PC-9 (cell line): ENCODE results near the gene CCNY. TPM values are rescaled to one million over a fixed set of nuclear protein-coding genes. Genes with fewer than 3 reads are reported as not detected.
A peak's percentile ranks its signal among the peaks of the same experiment; 100 is the strongest.

Experiments used
- BruUV-seq: library from RNA; stranded (reverse); fragments of 400-500 nt; replicated peaks from 2 replicates; lab custom pipeline; 2021; lab: Mats Ljungman, UMichigan
- CTCF ChIA-PET: fragments of 300-600 bp; sonication (Branson Sonifier 250); formaldehyde crosslinking; loops from one replicate; lab custom pipeline; 2022; ENCODE audit warnings: antibody characterized with exemption; lab: Charles Lee
- POLR2A ChIA-PET: fragments of 300-600 bp; sonication (Branson Sonifier 250); formaldehyde crosslinking; loops from one replicate; lab custom pipeline; 2022; ENCODE audit warnings: antibody characterized with exemption; ENCODE audit not compliant: unreplicated experiment; lab: Charles Lee
- DNase-seq, 2 experiments: peaks; one replicate each; pipeline versions ENCODE4 v3.0.0 to v3.0.0-alpha.2; 2015 to 2022; ENCODE audit warnings: mixed read lengths in 1 of 2
- H2AFZ ChIP-seq: fragments of 200-600 bp; sonication (generic); 2 replicates; pipeline ENCODE4 v1.8.1; 2017; ENCODE audit warnings: antibody characterized with exemption
- H3F3A ChIP-seq: fragments of 200-600 bp; sonication (generic); 2 replicates; pipeline ENCODE4 v1.8.1; 2017; ENCODE audit warnings: antibody characterized with exemption, mild to moderate bottlenecking, low read depth; ENCODE audit not compliant: insufficient read depth
- H3K27ac ChIP-seq: fragments of 200-600 bp; sonication (generic); 2 replicates; pipeline ENCODE4 v1.6.1; 2016; ENCODE audit warnings: mixed run types
- H3K27me3 ChIP-seq: fragments of 200-600 bp; sonication (generic); 2 replicates; pipeline ENCODE4 v1.6.1; 2016; ENCODE audit warnings: low read depth, mixed run types; ENCODE audit not compliant: insufficient read depth
- H3K36me3 ChIP-seq: fragments of 200-600 bp; sonication (generic); 2 replicates; pipeline ENCODE4 v1.6.1; 2016; ENCODE audit warnings: low read depth, mixed run types
- H3K4me1 ChIP-seq: fragments of 200-600 bp; sonication (generic); replicated peaks from 2 replicates; pipeline ENCODE4 v1.6.1; 2016; ENCODE audit warnings: mixed run types; ENCODE audit not compliant: insufficient read depth
- H3K4me2 ChIP-seq: fragments of 200-600 bp; sonication (generic); 2 replicates; pipeline ENCODE4 v1.6.1; 2017; ENCODE audit warnings: mixed run types
- H3K4me3 ChIP-seq: fragments of 200-600 bp; sonication (generic); 2 replicates; pipeline ENCODE4 v1.6.1; 2016; ENCODE audit warnings: mixed run types
- H3K79me2 ChIP-seq: fragments of 200-600 bp; sonication (generic); 2 replicates; pipeline ENCODE4 v1.6.1; 2017; ENCODE audit warnings: low read depth, mixed run types
- H3K9me2 ChIP-seq: fragments of 200-600 bp; sonication (generic); 2 replicates; pipeline ENCODE4 v1.8.1; 2017; ENCODE audit warnings: mild to moderate bottlenecking; ENCODE audit not compliant: insufficient read depth
- H3K9me3 ChIP-seq: fragments of 200-600 bp; sonication (generic); 2 replicates; pipeline ENCODE4 v1.8.1; 2016; ENCODE audit warnings: low read depth; ENCODE audit not compliant: insufficient read depth
- H4K20me1 ChIP-seq: fragments of 200-600 bp; sonication (generic); 2 replicates; pipeline ENCODE4 v1.8.1; 2017; ENCODE audit not compliant: insufficient read depth
- EZH2 ChIP-seq: fragments of 200-600 bp; sonication (generic); IDR thresholded peaks from 2 replicates; pipeline ENCODE4 v1.8.0; 2017; ENCODE audit warnings: antibody characterized with exemption, low read depth
- intact Hi-C: fragments of 100-400 bp; cut with micrococcal nuclease; formaldehyde crosslinking; loops from one replicate; pipeline ENCODE4 v1.10.0; 2022; ENCODE audit not compliant: unreplicated experiment
- total RNA-seq: library from RNA; stranded (reverse); gene quantifications from 2 replicates; pipeline ENCODE4 v1.2.3, GENCODE V29; 2021
- TF ChIP-seq, protein P1 (sequence below): fragments of 200-600 bp; sonication (generic); conservative IDR thresholded peaks from 2 replicates; pipeline ENCODE4 v1.6.1; 2017; ENCODE audit warnings: mixed run types, antibody characterized with exemption, mild to moderate bottlenecking, moderate library complexity

Gene CCNY
- total RNA-seq, 1 experiment from 2014 or later = 69.5 TPM

DNA sequence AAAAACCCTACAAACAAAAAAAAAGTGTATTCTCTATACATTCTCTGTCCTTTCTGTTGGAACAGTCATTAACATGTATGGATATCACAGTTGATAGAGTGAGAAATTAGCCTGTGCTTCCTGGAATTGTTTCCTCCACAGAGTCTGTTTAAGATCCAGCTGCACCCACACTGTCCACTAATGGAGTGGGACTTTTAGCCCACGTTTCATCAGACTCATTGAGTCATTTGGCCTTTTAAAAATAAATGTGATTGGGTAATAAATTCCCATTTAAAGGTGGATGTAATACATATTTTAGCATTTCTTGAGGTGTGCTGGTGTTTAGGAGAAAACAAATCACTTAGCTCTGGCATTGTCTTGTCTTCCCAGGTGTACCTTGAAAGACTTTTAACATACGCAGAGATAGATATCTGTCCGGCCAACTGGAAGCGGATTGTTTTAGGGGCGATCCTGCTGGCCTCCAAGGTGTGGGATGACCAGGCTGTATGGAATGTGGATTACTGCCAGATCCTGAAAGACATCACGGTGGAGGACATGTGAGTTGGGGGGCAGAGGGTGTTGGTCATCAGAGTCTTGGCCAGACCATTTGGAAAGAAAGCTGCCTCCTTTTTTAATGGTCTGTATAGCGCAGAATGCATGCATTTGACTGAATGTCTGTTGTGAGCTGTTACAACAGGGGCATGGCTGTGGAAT lies 216.5 kb downstream of the CCNY start:
- DNase-seq = peak; percentile 35 to 74
- Histone ChIP-seq H4K20me1 (no peaks in the 10 kb centered on the region), H3K9me3 (no peaks in the 10 kb centered on the region), H3K4me2 (no peak overlapping the region), H3K36me3 (no peaks in the 10 kb centered on the region), H3K4me1 (peaks cover 7% of the 10 kb centered on the region), H3K79me2 (no peaks in the 10 kb centered on the region), H2AFZ (no peak overlapping the region), H3K9me2 (no peaks in the 10 kb centered on the region), H3K27me3 (no peaks in the 10 kb centered on the region), H3K4me3 (no peak overlapping the region), H3F3A (no peaks in the 10 kb centered on the region), H3K27ac (no peak overlapping the region)
- ChIA-PET POLR2A (no interaction called here), CTCF (no interaction called here)
- intact Hi-C loops = loop anchor here (1.0 to 2.0 kb wide), 3 partner anchors 60 to 220 kb away; no protein-coding TSS in a partner anchor
- BruUV-seq = no TSS peak
- TF ChIP-seq EZH2 = no peak
- TF ChIP-seq, protein P1, sequence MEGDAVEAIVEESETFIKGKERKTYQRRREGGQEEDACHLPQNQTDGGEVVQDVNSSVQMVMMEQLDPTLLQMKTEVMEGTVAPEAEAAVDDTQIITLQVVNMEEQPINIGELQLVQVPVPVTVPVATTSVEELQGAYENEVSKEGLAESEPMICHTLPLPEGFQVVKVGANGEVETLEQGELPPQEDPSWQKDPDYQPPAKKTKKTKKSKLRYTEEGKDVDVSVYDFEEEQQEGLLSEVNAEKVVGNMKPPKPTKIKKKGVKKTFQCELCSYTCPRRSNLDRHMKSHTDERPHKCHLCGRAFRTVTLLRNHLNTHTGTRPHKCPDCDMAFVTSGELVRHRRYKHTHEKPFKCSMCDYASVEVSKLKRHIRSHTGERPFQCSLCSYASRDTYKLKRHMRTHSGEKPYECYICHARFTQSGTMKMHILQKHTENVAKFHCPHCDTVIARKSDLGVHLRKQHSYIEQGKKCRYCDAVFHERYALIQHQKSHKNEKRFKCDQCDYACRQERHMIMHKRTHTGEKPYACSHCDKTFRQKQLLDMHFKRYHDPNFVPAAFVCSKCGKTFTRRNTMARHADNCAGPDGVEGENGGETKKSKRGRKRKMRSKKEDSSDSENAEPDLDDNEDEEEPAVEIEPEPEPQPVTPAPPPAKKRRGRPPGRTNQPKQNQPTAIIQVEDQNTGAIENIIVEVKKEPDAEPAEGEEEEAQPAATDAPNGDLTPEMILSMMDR = no peak

DNA sequence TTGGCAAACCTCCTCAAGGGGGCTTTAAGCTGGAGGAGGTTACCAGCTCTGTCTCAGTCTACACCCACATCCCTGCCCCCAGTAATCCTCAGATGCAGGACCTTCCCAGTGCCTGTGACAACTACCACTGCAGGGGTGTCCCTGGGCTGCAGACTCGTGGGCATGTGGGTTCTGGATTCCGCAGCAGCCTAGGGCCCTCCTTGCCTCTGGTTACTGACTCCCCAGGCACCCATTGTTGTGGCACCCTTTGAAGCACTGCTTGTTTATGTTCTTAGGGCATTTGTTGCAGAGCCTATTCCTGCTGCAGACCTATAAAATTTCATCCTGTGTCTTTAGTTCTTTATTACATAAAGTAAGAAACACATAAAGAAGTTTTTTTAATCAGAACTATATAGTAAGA lies 217.7 kb downstream of the CCNY start:
- H3K9me3 ChIP-seq = no peaks in the 10 kb centered on the region
- no peaks in the 10 kb centered on the region for H3K27me3 ChIP-seq
- H3K27ac ChIP-seq = no peak overlapping the region
- CTCF ChIA-PET = no interaction called here
- no peaks in the 10 kb centered on the region for H3F3A ChIP-seq
- H3K4me1 ChIP-seq = peaks cover 7% of the 10 kb centered on the region
- BruUV-seq = no TSS peak
- H3K36me3 ChIP-seq = no peaks in the 10 kb centered on the region
- no peak for DNase-seq
- TF ChIP-seq, protein P1 = no peak
- no peak for TF ChIP-seq EZH2
- no peak overlapping the region for H3K4me3 ChIP-seq
- POLR2A ChIA-PET = no interaction called here
- H4K20me1 ChIP-seq = no peaks in the 10 kb centered on the region
- no peak overlapping the region for H2AFZ ChIP-seq
- intact Hi-C loops = no loop called here
- no peak overlapping the region for H3K4me2 ChIP-seq
- H3K9me2 ChIP-seq = no peaks in the 10 kb centered on the region
- H3K79me2 ChIP-seq = no peaks in the 10 kb centered on the region

DNA sequence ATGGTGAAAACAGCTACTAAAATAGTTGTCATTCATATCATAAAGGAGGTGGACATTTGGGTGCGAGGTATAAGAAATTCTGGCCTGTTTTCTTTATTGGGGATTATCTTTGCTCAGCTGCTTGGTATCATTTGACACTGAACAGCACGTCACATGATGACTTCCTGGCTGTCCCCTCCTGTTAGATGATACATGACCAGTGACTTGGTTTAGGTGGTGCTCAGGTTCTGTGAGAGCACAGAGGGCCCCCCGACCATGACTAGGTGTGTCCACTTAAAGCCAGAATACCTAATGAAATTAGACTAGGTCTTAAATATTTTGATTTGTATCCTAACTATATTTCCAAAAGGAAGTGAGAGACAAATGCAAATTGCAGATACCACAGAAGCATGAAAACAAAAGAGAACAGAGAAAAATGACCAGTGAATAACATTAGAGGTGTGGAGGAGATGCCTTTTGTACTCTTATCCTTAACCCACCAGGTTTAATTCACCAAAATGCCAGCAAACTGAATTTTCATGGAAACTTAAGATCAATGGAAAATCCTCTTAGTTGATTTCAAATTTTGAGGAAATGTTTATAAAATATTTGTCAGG lies 218.2 kb downstream of the CCNY start:
- ChIA-PET POLR2A (no interaction called here), CTCF (no interaction called here)
- Histone ChIP-seq H3K4me2 (no peak overlapping the region), H3K9me2 (no peaks in the 10 kb centered on the region), H3F3A (no peaks in the 10 kb centered on the region), H3K79me2 (no peaks in the 10 kb centered on the region), H4K20me1 (no peaks in the 10 kb centered on the region), H2AFZ (no peak overlapping the region), H3K27me3 (no peaks in the 10 kb centered on the region), H3K9me3 (no peaks in the 10 kb centered on the region), H3K4me1 (peaks cover 7% of the 10 kb centered on the region), H3K27ac (no peak overlapping the region), H3K36me3 (no peaks in the 10 kb centered on the region), H3K4me3 (no peak overlapping the region)
- no TSS peak for BruUV-seq
- intact Hi-C loops = no loop called here
- TF ChIP-seq EZH2 = no peak
- TF ChIP-seq, protein P1 = no peak
- no peak for DNase-seq
